ENCODE measurements around the gene HNRNPH2. TPM values are rescaled to one million over a fixed set of nuclear protein-coding genes. Genes with fewer than 3 reads are reported as not detected.

Gene HNRNPH2
- total and polyA plus RNA-seq, 10 of the 15 experiments (the other 5 are each of a cell fraction or from before 2014, with no cell fraction given) = 34.5 to 102 (median 61.4) TPM

DNA sequence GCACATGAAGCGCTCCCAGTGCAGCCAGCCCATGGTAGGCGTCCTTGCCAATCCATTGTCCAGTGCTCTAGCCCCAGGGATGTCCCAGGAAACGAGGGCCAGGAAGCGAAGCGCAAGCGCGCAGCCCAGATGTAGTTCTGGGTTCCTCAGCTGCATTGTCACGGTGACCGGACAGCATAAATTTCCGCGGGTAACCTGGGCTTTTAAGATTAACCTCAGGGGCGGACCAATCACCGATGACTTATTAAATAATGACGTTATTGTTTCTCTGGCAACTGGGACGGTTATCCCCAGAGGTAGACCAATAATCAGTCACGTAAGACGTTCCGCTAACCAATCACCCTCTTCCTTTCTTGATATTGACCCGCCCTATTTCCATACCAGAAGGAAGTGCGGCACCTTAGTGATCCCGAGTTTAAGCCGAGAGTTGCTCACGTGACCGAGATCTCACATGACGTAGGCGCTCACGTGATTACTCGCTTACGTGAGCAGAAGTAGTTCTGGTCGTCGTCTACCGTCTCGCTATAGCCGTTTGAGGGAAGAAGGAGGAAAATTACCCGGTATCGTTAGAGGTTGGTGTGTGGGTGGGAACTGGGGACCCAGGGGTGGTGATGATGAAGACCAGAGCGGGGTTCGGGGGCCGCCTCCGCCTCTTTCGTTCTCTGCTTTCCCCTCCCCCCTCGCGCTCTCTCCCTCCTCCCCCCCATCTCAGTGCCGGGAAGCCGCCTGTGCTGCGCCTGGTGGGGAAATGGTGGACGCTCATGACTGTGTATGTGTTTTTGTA, at the start of gene HNRNPH2, which contains the start of gene GLA (continued):
- TF ChIP-seq MYB (IDR thresholded peaks at IDR 0.05; ENCODE audit: borderline replicate concordance, low read depth, low read length) (no peak), MXI1 (IDR thresholded peaks at IDR 0.05; ENCODE audit: low read depth, low read length) (peak; percentile 86), ZZZ3 (IDR thresholded peaks at IDR 0.05; ENCODE audit: control insufficient read depth, insufficient read length, low read depth) (no peak), RAD51 (IDR thresholded peaks at IDR 0.05) (peak; percentile 100), NR2C2 (IDR thresholded peaks at IDR 0.05; ENCODE audit: borderline replicate concordance, control insufficient read depth, insufficient read length, low read depth) (no peak), HCFC1 (IDR thresholded peaks at IDR 0.05; ENCODE audit: low read length) (peak; percentile 35; the same call in 1 of the 2 replicates), TCF3 (IDR thresholded peaks at IDR 0.05; ENCODE audit: borderline replicate concordance, insufficient read depth, low read depth, low read length) (no peak), PAX5 (IDR thresholded peaks at IDR 0.05; ENCODE audit: borderline replicate concordance, low read depth, low read length) (no peak), POU2F2 (IDR thresholded peaks at IDR 0.05; ENCODE audit: borderline replicate concordance, low read depth, low read length) (peak; percentile 11; the same call in 1 of the 3 replicates), SREBF1 (IDR thresholded peaks at IDR 0.05; ENCODE audit: low read length) (no peak), KLF5 (IDR thresholded peaks at IDR 0.05; ENCODE audit: partially characterized antibody) (no peak), ATF7 (IDR thresholded peaks at IDR 0.05; ENCODE audit: low read depth) (peak; percentile 99), CBX5 (IDR thresholded peaks at IDR 0.05; ENCODE audit: low read depth) (no peak), EZH2 (IDR thresholded peaks at IDR 0.05; ENCODE audit: borderline replicate concordance, control insufficient read depth, low read depth, low read length) (no peak), TCF7 (IDR thresholded peaks at IDR 0.05; ENCODE audit: borderline replicate concordance) (no peak), NFYB (IDR thresholded peaks at IDR 0.05; ENCODE audit: insufficient read depth, low read depth, low read length) (peak; percentile 74), RB1 (IDR thresholded peaks at IDR 0.05; ENCODE audit: borderline replicate concordance) (no peak), BRCA1 (IDR thresholded peaks at IDR 0.05; ENCODE audit: low read depth, low read length) (0 out of 2 replicates have a peak, but pooled peaks have one; percentile 14)
- TF ChIP-seq, protein P1, sequence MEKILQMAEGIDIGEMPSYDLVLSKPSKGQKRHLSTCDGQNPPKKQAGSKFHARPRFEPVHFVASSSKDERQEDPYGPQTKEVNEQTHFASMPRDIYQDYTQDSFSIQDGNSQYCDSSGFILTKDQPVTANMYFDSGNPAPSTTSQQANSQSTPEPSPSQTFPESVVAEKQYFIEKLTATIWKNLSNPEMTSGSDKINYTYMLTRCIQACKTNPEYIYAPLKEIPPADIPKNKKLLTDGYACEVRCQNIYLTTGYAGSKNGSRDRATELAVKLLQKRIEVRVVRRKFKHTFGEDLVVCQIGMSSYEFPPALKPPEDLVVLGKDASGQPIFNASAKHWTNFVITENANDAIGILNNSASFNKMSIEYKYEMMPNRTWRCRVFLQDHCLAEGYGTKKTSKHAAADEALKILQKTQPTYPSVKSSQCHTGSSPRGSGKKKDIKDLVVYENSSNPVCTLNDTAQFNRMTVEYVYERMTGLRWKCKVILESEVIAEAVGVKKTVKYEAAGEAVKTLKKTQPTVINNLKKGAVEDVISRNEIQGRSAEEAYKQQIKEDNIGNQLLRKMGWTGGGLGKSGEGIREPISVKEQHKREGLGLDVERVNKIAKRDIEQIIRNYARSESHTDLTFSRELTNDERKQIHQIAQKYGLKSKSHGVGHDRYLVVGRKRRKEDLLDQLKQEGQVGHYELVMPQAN (conservative IDR thresholded peaks at IDR 0.05) = peak; percentile 71
- TF ChIP-seq, protein P2, sequence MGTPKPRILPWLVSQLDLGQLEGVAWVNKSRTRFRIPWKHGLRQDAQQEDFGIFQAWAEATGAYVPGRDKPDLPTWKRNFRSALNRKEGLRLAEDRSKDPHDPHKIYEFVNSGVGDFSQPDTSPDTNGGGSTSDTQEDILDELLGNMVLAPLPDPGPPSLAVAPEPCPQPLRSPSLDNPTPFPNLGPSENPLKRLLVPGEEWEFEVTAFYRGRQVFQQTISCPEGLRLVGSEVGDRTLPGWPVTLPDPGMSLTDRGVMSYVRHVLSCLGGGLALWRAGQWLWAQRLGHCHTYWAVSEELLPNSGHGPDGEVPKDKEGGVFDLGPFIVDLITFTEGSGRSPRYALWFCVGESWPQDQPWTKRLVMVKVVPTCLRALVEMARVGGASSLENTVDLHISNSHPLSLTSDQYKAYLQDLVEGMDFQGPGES (IDR thresholded peaks at IDR 0.05) = peak; percentile 31; the same call in 1 of the 2 replicates
- TF ChIP-seq, protein P3, sequence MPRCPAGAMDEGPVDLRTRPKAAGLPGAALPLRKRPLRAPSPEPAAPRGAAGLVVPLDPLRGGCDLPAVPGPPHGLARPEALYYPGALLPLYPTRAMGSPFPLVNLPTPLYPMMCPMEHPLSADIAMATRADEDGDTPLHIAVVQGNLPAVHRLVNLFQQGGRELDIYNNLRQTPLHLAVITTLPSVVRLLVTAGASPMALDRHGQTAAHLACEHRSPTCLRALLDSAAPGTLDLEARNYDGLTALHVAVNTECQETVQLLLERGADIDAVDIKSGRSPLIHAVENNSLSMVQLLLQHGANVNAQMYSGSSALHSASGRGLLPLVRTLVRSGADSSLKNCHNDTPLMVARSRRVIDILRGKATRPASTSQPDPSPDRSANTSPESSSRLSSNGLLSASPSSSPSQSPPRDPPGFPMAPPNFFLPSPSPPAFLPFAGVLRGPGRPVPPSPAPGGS (IDR thresholded peaks at IDR 0.05; ENCODE audit: borderline replicate concordance, insufficient read depth, low read depth, low read length, poor library complexity, severe bottlenecking) = no peak
- TF ChIP-seq, protein P4, sequence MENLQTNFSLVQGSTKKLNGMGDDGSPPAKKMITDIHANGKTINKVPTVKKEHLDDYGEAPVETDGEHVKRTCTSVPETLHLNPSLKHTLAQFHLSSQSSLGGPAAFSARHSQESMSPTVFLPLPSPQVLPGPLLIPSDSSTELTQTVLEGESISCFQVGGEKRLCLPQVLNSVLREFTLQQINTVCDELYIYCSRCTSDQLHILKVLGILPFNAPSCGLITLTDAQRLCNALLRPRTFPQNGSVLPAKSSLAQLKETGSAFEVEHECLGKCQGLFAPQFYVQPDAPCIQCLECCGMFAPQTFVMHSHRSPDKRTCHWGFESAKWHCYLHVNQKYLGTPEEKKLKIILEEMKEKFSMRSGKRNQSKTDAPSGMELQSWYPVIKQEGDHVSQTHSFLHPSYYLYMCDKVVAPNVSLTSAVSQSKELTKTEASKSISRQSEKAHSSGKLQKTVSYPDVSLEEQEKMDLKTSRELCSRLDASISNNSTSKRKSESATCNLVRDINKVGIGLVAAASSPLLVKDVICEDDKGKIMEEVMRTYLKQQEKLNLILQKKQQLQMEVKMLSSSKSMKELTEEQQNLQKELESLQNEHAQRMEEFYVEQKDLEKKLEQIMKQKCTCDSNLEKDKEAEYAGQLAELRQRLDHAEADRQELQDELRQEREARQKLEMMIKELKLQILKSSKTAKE (IDR thresholded peaks at IDR 0.05; ENCODE audit: low read depth, poor library complexity, severe bottlenecking) = peak; percentile 67
